Muscle layer of duodenum (tissue), 2 donors: ENCODE data around the gene FIBP.

Source experiments
- H3K27ac ChIP-seq: one replicate; pipeline ENCODE4 v1.7.0; 2013; ENCODE audit warnings: mild to moderate bottlenecking, low read length
- H3K27me3 ChIP-seq: one replicate; pipeline ENCODE4 v1.7.0; 2013; ENCODE audit warnings: low read depth, mild to moderate bottlenecking, control low read depth, low read length
- H3K36me3 ChIP-seq, 2 donors: one replicate each; pipeline ENCODE4 v1.7.0; 2013; ENCODE audit warnings: low read length in 2 of 2, control low read depth in 1 of 2, mild to moderate bottlenecking in 1 of 2; ENCODE audit not compliant: insufficient read depth in 2 of 2, control insufficient read depth in 1 of 2
- H3K4me1 ChIP-seq, 2 donors: one replicate each; pipeline ENCODE4 v1.7.0; 2013; ENCODE audit warnings: low read length in 2 of 2, mild to moderate bottlenecking in 2 of 2, control low read depth in 1 of 2, moderate library complexity in 1 of 2; ENCODE audit not compliant: insufficient read depth in 2 of 2, control insufficient read depth in 1 of 2
- H3K4me3 ChIP-seq, 2 donors: one replicate each; pipeline ENCODE4 v1.7.0; 2013; ENCODE audit warnings: low read length in 2 of 2, low read depth in 1 of 2, mild to moderate bottlenecking in 1 of 2
- H3K9me3 ChIP-seq, 2 donors: one replicate each; pipeline ENCODE4 v1.7.0; 2013; ENCODE audit warnings: low read length in 2 of 2, control low read depth in 1 of 2, mild to moderate bottlenecking in 1 of 2; ENCODE audit not compliant: control insufficient read depth in 1 of 2
- donor health status: healthy.

Gene FIBP

DNA sequence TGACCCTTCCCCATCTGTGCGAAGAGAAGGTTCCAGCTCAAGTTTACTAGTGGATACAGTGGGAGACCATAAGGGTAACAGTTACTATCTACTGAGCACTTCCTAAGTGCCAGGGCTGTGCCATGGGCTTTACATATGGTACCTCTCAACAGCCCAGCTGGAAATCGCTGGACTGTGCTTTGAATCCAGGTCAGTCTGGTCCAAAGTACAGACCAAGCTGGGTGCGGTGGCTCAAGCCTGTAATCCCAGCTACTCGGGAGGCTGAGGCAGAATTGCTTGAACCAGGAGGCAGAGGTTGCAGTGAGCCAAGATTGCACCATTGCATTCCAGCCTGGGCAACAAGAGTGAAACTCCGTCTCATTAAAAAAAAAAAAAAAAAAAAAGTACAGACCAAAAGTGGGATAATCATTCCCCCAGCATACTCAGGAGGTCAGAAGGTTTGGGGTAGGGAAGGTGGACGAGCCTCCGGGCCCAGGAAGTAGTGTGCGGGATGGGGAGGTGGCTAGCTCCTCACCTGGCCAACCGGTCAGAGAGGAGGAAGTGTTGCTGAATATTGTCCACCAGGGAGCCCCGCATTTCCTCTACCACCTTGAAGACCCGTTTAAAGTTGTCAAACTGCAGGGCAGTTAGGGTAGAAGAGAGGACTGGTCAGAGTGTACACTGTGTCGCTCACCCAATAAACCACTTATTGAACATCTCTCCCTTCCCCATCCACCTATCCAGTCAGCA, 2.3 kb downstream of the FIBP start:
- Histone ChIP-seq H3K4me3 (no peak overlapping the region), H3K4me1 (peaks cover 13 to 29% of the 10 kb centered on the region in 2 donors), H3K27ac (no peak overlapping the region), H3K36me3 (peaks cover 18 to 29% of the 10 kb centered on the region in 2 donors), H3K27me3 (no peaks in the 10 kb centered on the region), H3K9me3 (no peaks in the 10 kb centered on the region)

- H3K36me3 ChIP-seq = peaks cover 18 to 29% of the 10 kb centered on the region in 2 donors
- no peaks in the 10 kb centered on the region for H3K9me3 ChIP-seq
- H3K27ac ChIP-seq = no peak overlapping the region
- peaks cover 13 to 28% of the 10 kb centered on the region in 2 donors for H3K4me1 ChIP-seq
- no peaks in the 10 kb centered on the region for H3K27me3 ChIP-seq
- no peak overlapping the region for H3K4me3 ChIP-seq
Measured at GRCh38 chr11:65885231-65885630, 3.0 kb downstream of the FIBP start.

GRCh38 chr11:65884716-65885092, 3.6 kb downstream of the FIBP start:
- Histone ChIP-seq H3K4me1 (peaks cover 8 to 24% of the 10 kb centered on the region in 2 donors), H3K27ac (no peak overlapping the region), H3K27me3 (no peaks in the 10 kb centered on the region), H3K9me3 (no peaks in the 10 kb centered on the region), H3K4me3 (no peak overlapping the region), H3K36me3 (peaks cover 18 to 29% of the 10 kb centered on the region in 2 donors)

- Histone ChIP-seq H3K9me3 (no peaks in the 10 kb centered on the region), H3K4me3 (no peak overlapping the region), H3K27me3 (no peaks in the 10 kb centered on the region), H3K27ac (no peak overlapping the region), H3K4me1 (peaks cover 6 to 21% of the 10 kb centered on the region in 2 donors), H3K36me3 (peaks cover 18 to 29% of the 10 kb centered on the region in 2 donors)
Measured at GRCh38 chr11:65883786-65884715, 4.2 kb downstream of the FIBP start.

- Histone ChIP-seq H3K27me3 (no peaks in the 10 kb centered on the region), H3K36me3 (peaks cover 18 to 29% of the 10 kb centered on the region in 2 donors), H3K4me3 (no peak overlapping the region), H3K4me1 (peaks cover 6 to 21% of the 10 kb centered on the region in 2 donors), H3K27ac (no peak overlapping the region), H3K9me3 (no peaks in the 10 kb centered on the region)
Measured at GRCh38 chr11:65883058-65883761, 5.1 kb downstream of the FIBP start.

DNA sequence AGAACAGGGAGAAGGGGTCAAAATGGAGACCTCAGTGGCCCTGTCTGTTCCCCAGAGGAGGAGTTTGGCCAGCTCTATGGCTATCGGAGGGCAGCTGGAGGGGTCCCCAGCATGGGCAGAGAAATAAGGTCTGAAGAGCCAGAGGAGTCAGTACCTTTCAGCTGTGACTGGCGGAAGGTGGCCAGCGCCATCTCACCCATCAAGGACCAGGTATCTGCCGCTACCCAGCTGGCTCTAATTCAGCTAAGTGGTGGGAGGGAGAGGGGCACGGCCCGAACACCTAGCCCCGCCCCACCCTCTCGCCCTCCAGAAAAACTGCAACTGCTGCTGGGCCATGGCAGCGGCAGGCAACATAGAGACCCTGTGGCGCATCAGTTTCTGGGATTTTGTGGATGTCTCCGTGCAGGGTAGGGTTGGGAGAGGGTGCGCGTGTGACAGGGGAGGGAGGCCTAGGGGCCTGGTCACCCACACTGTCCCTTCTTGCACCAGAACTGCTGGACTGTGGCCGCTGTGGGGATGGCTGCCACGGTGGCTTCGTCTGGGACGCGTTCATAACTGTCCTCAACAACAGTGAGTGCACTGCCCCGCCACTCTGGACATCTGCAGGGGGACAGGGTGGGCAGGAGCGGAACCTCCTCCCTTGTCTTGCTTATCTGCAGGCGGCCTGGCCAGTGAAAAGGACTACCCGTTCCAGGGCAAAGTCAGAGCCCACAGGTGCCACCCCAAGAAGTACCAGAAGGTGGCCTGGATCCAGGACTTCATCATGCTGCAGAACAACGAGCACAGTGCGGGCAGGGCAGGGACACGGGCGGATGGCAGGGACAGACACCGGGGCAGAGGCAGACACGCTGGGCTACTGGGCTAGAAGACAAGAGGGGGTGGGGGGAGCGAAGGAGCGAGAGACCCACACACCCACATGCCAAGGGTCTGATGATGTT, 5.9 kb downstream of the FIBP start:
- Histone ChIP-seq H3K4me1 (peaks cover under 1 to 16% of the 10 kb centered on the region in 2 donors), H3K27me3 (no peaks in the 10 kb centered on the region), H3K4me3 (no peak overlapping the region), H3K27ac (no peak overlapping the region), H3K9me3 (no peaks in the 10 kb centered on the region), H3K36me3 (peaks cover 18 to 29% of the 10 kb centered on the region in 2 donors)

DNA sequence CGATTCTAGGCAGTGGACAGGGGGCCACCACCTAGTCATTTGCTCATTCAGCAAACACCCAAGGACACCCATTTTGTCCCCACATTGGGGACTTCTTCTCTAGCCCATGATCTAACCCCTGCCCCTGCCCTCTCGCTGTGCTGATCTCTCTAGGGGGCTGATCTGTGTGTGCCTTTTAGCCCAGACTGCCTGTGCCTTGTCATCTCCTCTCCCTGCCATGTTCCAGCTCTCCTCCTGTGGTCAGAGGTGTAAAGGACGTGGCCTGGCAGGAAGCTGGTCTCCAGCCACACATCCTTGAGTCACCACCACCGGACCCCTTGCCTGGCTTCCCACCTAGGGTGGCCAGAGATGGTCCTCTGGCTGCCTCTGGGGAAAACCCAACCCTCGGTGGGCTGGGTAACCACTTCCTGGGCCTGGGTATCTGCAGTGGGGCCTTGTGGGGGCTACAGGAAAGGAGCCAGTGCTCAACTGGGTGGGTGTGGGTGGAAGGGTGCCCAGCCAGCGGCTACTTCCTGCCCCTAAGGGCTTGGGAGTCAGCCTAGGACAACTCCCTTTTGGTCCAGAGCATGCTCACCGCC, 7.3 kb downstream of the FIBP start:
- Histone ChIP-seq H3K27ac (no peak overlapping the region), H3K36me3 (peaks cover 18 to 29% of the 10 kb centered on the region in 2 donors), H3K4me3 (no peak overlapping the region), H3K4me1 (peaks cover 0 to 6% of the 10 kb centered on the region in 2 donors), H3K27me3 (no peaks in the 10 kb centered on the region), H3K9me3 (no peaks in the 10 kb centered on the region)

DNA sequence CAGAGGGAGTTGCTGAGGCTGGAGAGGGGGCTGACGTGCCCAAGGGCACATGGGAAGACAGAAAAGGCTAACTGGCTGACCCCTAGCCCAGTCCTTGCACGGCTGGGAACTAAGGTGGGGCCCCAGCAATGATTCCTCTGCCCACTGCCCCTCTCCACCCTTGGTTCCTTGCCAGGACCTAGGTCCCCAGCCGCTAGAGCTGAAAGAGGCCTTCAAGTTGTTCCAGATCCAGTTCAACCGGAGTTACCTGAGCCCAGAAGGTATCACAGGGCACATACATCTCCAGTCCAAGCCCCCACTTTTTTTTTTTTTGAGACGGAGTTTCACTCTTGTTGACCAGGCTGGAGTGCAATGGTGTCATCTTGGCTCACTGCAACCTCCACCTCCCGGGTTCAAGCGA, 8.2 kb downstream of the FIBP start:
- no peaks in the 10 kb centered on the region for H3K9me3 ChIP-seq
- H3K27me3 ChIP-seq = no peaks in the 10 kb centered on the region
- peaks cover 0 to 4% of the 10 kb centered on the region in 2 donors for H3K4me1 ChIP-seq
- no peak overlapping the region for H3K27ac ChIP-seq
- H3K4me3 ChIP-seq = no peak overlapping the region
- H3K36me3 ChIP-seq = peaks cover 11 to 24% of the 10 kb centered on the region in 2 donors

- Histone ChIP-seq H3K27me3 (no peaks in the 10 kb centered on the region), H3K4me1 (no peaks in the 10 kb centered on the region), H3K9me3 (no peaks in the 10 kb centered on the region), H3K36me3 (peaks cover 9 to 23% of the 10 kb centered on the region in 2 donors), H3K27ac (no peak within 1 kb of the TSS), H3K4me3 (no peak within 1 kb of the TSS)
Measured at GRCh38 chr11:65879617-65880016, 8.7 kb downstream of the FIBP start, which contains the start of gene CTSW. Gene CTSW (plus strand): TSS chr11:65879837. CDS start chr11:65879855, 18 bp downstream.
